ENCODE results near the gene SHKBP1. TPM values are rescaled to one million over a fixed set of nuclear protein-coding genes. Genes with fewer than 3 reads are reported as not detected.

The SHKBP1 gene
- total and polyA plus RNA-seq, 2 of the 8 experiments (the other 6 are each of a cell fraction or from before 2014, with no cell fraction given), result 74.6 to 98.8 TPM

GRCh38 chr19:40616178-40616577 is 39.5 kb downstream of the SHKBP1 start:
- H2BK120ac ChIP-seq (replicated peaks; ENCODE audit: low read depth, low read length), result no peak overlapping the region
- peaks cover 2 to 14% (median 14%) of the 10 kb centered on the region in 4 experiments for H3K27me3 ChIP-seq (replicated peaks in 1 of 4; ENCODE audit: control insufficient read depth in 3 of 4, extremely low read depth in 1 of 4, insufficient read depth in 3 of 4, low read length in 3 of 4)
- H3K79me2 ChIP-seq (ENCODE audit: control insufficient read depth in 1 of 2, insufficient read depth in 2 of 2, low read length in 2 of 2), result no peaks in the 10 kb centered on the region
- H2BK12ac ChIP-seq (ENCODE audit: low read depth, low read length), result no peak overlapping the region
- H4K8ac ChIP-seq (ENCODE audit: extremely low read depth, insufficient read depth, low read length), result no peak overlapping the region
- H3K23me2 ChIP-seq (ENCODE audit: low read depth, low read length), result peaks cover 8% of the 10 kb centered on the region
- no peaks in the 10 kb centered on the region for H3K9me3 ChIP-seq (ENCODE audit: insufficient read depth in 2 of 2, low read depth in 1 of 2, low read length in 1 of 2)
- H4K91ac ChIP-seq (replicated peaks; ENCODE audit: insufficient read length, low read length), result no peak overlapping the region
- POLR2A ChIA-PET (ENCODE audit: partially characterized antibody), result interaction anchor here (0.7 to 4.0 kb wide), 2 partner anchors 12 to 39 kb away, joined by 3 to 30 read pairs; no protein-coding TSS in a partner anchor
- CTCF ChIA-PET (ENCODE audit: partially characterized antibody), result interaction anchor here (0.6 to 2.7 kb wide), 4 partner anchors 13 to 151 kb away, joined by 3 to 18 read pairs (median 8); no protein-coding TSS in a partner anchor
- no peak for DNase-seq (ENCODE audit: low read depth in 1 of 2, low spot score in 2 of 2)
- H3K79me1 ChIP-seq (ENCODE audit: low read depth, low read length), result no peaks in the 10 kb centered on the region
- no peak for TF ChIP-seq POLR2AphosphoS5 (IDR thresholded peaks at IDR 0.05; ENCODE audit: low read depth, low read length)
- TF ChIP-seq KDM5A (IDR thresholded peaks at IDR 0.05; ENCODE audit: low read length), result no peak
- H3K4me3 ChIP-seq (ENCODE audit: extremely low read depth in 1 of 4, insufficient read depth in 2 of 4, low read depth in 3 of 4, low read length in 4 of 4), result no peak overlapping the region
- H2BK20ac ChIP-seq (ENCODE audit: low read length), result no peak overlapping the region
- H2BK15ac ChIP-seq (ENCODE audit: low read length), result no peak overlapping the region
- H3K23ac ChIP-seq (ENCODE audit: insufficient read length), result no peak overlapping the region
- no peak overlapping the region for H3K4me2 ChIP-seq (ENCODE audit: insufficient read depth in 1 of 2, low read depth in 2 of 2, low read length in 2 of 2)
- H2AK5ac ChIP-seq (ENCODE audit: low read depth, low read length), result no peak overlapping the region
- FAIRE-seq, result no peak
- H3K4ac ChIP-seq (replicated peaks; ENCODE audit: insufficient read length, low read depth, low read length), result no peak overlapping the region
- H3K4me1 ChIP-seq (replicated peaks in 1 of 4; ENCODE audit: control insufficient read depth in 3 of 4, insufficient read depth in 4 of 4, low read length in 3 of 4), result peaks cover 0 to 6% (median 1%) of the 10 kb centered on the region in 4 experiments; a peak in 4 of 7 replicates
- H3K27ac ChIP-seq (ENCODE audit: low read depth, low read length), result no peak overlapping the region
- H4K20me1 ChIP-seq (replicated peaks in 1 of 2; ENCODE audit: control insufficient read depth in 1 of 2, insufficient read depth in 2 of 2, low read length in 2 of 2), result peaks cover 5 to 6% of the 10 kb centered on the region in 2 experiments
- no peak overlapping the region for H4K5ac ChIP-seq (ENCODE audit: insufficient read length, low read depth, low read length)
- no peak overlapping the region for H3K56ac ChIP-seq (replicated peaks; ENCODE audit: insufficient read length, low read depth, low read length)
- H3K36me3 ChIP-seq (ENCODE audit: control insufficient read depth in 2 of 4, insufficient read depth in 4 of 4, low read length in 3 of 4), result peaks cover 0 to 21% (median 8%) of the 10 kb centered on the region in 4 experiments; a peak in 7 of 8 replicates
- no peak overlapping the region for H2AFZ ChIP-seq (ENCODE audit: low read length)
- no peak overlapping the region for H3K14ac ChIP-seq (ENCODE audit: insufficient read length)
- H2BK5ac ChIP-seq (ENCODE audit: low read depth, low read length), result no peak overlapping the region
- 98% methylated on average over 5 of the region's 5 CpGs; no CpG with 5 or more reads in 1 of the 2 experiments for WGBS, 2 experiments (ENCODE audit: extremely low coverage in 1 of 2, insufficient coverage in 1 of 2, insufficient read length in 1 of 2, insufficient replicate concordance in 2 of 2, low coverage in 1 of 2, low lambda C conversion rate in 2 of 2, missing lambda C conversion rate in 1 of 2)
- no peak overlapping the region for H3K9ac ChIP-seq (replicated peaks in 1 of 4; ENCODE audit: extremely low read depth in 1 of 4, low read depth in 3 of 4, low read length in 3 of 4)
- H3K18ac ChIP-seq (ENCODE audit: extremely low read depth, low read length), result no peak overlapping the region
